Glomerular endothelial cell (primary cell): ENCODE measurements around the gene MOG. TPM values are rescaled to one million over a fixed set of nuclear protein-coding genes. Genes with fewer than 3 reads are reported as not detected.

Experiments
- DNase-seq: peaks from one replicate; pipeline ENCODE4 v3.0.0-alpha.2; 2011; ENCODE audit warnings: low read depth, low spot score; ENCODE audit errors: extremely low read depth
- total RNA-seq: library from RNA; depleted of rRNA; stranded (reverse); fragments of >200 nt; gene quantifications from 2 replicates; pipeline ENCODE4 v1.2.3, GENCODE V29; 2015

The MOG gene
- not detected in 2 replicates for total RNA-seq

DNA sequence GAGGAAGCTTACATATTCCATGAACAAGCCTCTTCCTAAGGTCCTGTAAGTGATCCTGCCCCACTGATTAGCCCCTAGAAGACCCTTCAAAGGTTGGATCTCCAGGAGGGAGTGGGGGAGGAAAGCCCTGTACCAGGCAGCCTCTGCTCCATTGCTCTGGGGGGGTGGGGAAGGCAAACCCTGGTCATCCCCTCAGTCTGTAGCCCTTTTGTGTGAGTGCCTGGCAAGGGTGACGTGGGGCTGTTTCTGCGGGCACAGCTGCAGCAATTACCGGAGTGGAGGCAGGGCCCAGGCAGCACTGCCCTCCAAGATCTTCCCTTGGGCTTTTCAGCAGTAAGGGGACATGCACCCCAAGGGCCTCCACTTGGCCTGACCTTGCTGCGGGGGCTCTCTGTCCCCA lies at the start of gene MOG:
Gene MOG, plus strand, starts transcription at position 295 of the 400 bp plus-strand sequence. CDS start 118 bp downstream, outside the sequence.
- DNase-seq: no peak

DNA sequence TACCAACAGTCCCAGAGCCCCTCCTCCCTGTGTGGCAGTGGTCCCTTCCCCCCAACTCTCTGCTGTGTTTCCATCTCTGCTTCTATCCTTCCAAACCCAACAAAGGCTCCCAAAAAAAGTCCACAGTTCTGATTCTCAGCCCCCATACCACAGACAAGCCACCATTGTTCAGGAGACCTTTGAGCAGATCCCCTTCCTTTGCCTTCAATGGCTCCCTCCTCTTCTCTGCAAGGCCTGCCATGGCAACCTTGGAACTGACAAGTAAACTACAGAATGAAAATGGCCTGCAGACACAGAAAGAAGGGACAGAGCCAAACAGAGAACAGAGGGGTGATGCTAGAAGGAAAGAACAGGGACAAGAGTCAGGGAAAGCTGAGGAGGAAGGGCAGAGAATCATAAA lies 48.8 kb upstream of the MOG start:
- DNase-seq: no peak

DNA sequence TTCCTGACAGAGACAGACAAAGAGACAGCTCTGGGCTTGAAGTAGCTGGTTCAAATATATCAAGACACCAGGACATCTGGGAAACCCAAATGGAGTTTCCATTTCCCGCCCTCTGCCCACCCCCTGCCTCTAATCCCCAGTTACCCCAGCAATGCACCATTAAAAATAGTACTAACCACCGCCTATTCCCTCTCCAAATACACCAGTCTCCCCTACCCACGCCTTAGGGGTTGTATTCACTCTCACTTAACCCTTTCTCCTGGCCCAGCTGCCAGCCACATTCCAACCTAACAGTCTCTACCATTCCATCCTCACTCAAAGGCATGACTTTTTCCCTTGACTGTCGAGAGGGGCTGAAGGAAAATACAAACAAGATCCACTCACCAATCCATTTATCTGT lies 46.4 kb upstream of the MOG start:
- DNase-seq: no peak

DNA sequence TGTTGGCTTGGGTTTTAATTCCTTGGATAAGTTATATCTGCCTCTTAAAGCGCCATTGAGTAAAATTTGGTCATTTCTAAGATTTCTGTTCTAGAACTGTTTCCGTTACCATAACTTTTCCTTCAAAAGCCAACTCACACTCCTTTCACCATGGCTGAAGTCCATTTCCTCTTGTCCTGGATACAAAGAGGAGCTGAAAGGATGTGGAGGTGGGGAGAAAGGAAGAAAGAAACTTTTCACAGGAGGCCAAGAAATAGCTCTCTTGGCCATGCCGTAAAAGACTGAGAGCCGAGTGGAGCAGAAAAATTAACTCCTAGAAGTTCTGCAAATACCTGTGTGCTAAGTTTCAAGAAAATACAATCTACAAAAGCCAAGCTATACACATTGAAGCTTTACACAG lies 45.5 kb upstream of the MOG start:
- DNase-seq: no peak

DNA sequence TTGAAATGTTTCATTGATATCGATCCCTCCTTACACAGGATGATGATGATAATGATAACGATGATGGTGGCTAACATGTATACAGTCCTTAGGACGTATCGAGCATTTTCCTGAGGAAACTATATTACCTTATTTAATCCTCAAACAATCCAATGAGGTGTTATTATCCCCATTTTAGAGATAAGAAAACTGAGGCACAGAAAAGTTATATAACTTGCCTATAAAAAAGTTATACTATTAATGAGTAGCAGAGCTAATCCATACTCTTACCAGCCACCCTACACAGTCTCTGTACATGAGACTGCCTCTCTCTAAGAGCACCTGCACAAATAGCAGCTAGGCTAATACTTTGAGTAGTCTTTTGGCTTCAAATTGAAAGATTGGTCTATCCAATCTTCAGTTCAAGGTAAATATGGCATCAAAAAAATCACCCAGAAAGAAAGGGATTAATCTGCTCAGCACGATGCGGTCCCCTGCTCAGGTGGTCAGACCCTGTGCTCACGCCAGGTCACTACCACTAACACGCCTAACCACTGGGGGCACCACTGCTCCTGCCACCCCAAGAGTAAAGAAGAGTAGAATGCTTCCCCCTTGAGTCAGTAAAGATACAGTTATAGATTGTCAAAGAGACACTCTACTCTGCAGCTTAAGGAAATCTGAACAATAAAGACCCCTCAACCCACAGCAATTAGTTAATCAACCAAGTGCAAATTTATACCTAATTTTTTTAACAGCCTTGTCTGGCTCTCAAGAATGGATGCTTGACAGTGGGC lies 38.9 kb upstream of the MOG start:
- no peak for DNase-seq

DNA sequence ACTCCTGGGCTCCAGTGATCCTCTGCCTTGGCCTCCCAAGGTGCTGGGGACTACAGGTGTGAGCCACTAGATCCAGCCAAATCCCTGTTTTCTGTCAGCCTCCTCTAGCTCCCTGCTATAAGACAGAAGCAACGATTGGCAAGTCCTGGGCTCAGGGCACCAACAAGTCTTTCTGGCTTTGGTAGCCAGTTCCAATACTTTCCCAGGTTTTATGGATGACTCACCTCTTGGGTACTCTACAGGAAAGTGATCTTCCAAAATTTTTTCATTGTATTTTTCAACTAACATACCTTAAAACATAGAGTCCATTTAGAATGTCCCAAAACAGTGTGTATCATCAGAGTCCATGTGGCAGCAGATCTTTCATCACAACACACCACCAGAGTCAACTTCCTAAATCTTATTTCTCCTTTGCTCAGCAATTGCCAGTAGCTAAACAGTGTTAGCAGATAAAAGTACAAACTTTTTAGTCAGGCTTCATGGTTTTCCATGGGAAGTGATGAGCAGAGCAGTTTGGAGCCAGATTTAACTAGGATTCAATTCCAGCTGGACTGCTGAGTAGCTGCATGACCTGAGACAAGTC lies 37.2 kb upstream of the MOG start:
- no peak for DNase-seq

DNA sequence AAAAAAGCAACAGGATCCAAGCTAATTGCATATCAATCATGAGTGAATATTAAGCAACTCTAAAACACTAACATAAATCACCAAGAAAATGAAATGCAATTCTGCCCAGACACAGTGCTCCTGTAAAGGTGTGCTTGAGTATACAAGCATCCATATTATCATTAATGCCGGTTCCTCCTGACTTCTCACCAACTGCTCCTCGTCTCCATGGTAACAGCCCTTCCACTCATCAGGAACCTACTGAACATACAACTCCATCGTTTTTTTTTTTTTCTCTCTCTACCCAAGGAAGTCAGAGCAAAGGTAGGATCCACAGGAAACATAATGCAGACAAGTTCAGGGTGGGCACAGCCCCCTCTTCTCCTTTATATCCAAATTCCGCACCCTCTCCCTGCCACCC lies 36.3 kb upstream of the MOG start:
- no peak for DNase-seq

DNA sequence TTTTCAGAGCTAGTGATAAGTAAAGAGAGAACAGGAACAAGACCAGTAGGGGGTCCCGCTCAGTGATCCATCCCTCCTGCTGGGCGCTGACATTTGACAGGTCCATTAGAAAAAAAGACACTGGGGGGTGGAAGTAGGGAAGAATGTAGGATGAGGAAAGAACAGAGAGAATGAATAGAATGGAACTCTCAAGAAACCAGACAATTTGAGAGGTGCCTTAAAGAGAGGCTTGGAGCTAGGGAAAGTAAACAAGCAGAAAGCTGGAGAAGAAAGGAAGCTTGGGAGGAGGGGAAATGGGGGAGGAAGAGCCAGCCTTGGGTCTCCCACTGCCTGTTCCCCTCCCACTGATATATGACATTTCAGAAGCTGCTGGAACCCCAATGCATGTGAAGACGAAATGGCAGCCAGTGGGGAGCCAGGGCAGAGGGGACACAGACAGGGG lies 32.4 kb upstream of the MOG start:
- DNase-seq: no peak

DNA sequence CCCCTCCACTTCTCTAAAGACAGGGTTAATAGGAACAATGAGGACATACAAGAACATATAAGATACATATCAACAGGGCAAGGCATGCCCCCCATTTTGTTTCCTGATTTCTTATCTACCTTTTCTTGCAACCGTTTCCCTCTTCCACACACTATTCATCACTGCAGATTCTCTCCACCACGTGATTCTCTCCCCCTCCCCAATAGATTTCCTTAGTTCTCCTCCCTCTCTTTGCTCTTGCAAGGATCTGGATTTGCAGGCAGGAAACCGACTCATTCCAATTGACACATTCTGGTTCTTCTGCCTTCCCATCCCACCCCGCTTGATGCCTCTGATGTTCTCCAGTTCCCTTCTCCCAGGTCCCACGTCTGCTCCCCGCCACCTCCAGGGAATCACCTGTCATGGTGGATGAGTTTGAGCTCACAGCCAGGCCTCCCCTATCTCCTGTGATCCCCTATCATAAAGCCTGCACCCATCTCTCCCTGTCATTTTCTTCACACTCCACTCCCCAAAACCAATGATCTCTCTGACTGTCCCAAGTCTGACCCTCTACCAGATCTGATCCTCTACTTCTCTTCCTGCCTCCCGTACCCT lies 31.5 kb upstream of the MOG start:
- DNase-seq: no peak

DNA sequence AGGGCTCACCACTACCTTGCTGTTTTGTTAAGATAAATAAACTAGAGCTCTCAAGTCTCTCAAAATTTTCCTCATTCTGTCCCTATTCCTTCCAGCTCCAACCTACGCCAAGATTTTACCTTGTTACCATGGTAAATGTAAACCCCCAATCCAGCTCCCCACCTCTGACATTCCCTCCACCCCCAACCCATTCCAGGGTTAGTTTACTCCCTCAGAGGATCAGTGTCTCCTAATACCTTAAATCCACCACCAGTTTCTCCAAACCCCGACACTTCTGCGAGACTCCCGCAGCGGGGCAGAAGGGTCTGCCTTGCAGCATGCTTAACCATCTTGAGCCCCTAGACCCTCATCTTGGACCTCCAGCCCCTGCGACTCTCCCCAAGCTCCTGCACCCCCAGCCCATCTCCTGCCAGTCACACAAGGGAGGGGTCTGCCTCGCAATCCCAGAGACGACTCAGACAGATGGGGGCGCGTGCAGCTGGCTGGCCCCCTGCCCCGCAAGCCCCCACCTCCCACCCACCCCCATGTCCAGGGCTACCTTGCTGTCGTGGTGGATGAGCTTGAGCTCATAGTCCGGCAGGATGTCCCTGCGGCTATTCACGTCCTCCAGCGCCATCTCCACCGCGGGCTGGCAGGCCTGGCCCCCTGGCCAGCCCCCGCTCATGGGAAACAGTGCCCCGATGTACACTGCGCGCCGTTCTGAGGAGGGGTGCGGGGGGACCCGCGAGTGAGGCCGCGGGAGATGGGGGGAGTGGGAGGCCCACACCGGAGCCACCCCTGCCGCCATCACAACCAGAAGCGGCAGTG lies 29.7 kb upstream of the MOG start:
- DNase-seq: no peak

DNA sequence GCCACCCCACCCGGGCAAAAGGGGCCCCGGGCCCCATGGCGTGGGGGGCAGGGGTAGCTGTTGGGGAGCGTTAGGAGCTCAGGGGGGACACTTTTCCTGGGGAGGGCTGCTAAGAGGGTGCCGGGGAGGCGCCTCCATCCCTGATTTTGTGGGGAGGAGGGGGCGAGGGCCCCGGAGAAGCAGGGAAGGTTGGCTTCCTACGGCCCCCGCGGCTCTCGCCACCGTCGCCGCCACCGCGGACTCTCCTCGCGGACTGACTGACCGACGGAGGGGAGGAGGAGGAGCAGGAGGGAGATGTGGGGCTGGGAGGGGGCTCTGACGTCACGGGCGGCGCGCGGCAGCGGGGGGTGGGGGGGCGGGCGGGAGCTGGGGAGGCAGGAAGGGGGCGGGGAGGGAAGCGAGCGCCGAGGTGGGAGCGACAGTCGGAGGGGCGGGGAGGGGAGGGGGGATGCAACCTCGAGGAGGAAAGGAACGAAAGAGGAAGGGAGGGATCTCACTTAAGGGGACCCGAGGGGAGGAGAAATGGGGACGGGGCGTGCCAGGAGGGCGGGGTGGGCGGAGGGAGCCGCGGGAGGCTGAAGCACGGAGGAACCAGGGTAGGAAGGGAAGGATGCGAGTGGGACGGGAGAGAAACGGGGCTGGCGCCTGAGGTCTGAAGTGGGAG lies 29.0 kb upstream of the MOG start:
- DNase-seq: no peak

DNA sequence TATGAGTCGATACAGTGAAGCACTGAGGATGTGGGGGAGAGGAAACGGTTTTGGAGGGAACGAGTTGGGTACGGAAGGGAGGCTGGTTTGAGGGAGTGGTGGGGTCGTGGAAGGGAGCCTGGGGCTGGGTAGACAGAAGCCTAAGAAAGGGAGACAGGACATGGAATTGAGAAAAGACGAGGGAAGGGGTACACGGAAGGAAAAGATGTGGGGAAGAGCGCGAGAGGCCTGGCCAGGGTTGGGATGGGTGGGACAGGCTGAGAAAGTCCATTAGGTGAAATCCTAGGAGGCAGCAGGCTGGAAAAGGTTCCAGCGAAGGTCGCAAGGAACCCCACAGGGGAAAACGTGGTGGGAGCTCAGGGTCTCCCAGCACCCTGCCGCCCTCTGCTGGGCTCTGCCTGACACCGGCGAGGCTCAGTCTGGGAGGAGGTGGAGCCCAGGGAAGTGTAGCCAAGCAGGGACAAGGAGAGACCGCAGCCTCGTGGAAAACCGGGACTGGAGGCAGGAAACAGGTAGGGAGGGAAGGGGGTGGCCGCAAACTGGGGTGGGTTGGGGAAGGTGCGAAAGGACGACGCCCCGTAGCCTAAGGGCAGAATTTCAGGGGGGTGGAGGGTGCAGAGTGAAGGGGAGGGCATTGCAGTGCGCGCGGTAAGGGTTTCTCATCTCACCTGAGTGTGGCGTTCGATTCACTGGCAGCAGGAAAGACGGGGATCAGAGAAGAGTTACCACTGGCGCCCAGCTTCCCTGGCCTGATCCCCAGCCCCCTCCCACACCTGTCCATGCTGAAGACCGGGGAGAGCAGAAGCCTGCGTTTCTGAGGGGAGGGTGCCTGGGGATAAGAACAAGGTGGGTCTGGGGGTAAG lies 28.2 kb upstream of the MOG start:
- no peak for DNase-seq

DNA sequence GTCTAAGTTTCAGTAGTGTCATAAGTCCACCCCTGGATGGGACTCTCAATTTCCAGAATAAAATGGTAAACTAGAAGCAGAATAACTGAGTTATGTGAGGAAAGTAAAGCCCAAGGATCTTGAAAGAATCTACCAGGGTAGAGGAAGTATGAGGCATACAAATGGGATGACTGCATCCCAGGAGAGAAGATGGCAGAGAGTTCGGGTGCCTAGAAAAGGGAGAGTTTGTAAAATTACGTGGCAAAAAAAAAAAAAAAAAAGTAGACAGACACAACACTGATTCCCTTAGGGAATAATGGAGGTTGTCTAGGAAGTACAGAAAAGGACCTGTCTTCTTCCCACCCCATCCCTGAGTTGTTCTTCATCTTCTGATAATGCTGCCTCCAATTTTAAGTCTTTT lies 27.3 kb upstream of the MOG start:
- no peak for DNase-seq

DNA sequence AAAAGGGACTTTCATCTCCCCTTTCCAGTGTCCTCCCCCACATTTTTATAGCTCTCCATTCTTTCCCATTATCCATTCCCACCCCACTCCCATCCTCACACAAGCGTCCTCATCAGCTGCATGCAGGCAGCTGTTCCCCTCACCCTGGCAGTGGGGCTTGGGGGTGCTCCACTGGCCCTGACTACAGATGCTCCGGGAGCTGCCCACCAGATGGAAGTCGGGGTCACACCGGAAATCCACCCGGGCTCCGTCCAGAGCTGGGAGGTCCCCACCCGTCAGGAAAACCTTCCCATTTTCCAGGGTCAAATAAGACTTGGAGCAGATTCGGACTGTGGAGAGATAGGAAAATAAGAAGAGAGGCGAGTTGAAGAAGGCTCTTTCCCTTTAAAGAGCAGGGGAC lies 26.6 kb upstream of the MOG start:
- DNase-seq: no peak

DNA sequence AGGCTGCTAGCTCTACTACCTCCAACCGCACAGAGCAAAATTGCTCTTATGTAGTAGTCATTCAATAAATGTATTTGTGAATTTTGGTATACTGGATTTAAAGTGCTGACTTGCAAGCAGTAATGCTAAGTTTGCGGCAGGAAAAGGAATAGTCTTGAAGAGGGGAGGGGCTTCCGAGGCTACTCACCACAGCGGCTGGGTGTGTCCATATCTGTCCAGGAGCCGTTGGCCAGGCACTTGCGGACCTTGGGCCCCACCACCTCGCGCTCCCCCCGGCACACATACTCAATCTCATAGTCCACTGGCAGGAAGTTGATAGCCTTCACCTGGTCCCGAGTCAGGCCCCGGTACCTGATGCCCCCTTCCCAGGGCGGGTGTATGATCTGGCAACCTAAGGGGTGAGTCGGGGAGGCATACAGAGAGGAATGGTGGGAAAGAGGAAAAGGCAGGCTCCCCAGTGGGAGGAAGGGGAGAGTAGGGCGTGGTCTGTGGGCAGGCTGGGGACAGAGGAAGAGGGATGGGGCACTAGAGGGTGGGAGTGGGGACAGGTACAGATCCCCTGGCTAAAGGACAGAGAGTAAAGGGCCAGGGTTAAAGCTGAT lies 25.6 kb upstream of the MOG start:
- DNase-seq: no peak

DNA sequence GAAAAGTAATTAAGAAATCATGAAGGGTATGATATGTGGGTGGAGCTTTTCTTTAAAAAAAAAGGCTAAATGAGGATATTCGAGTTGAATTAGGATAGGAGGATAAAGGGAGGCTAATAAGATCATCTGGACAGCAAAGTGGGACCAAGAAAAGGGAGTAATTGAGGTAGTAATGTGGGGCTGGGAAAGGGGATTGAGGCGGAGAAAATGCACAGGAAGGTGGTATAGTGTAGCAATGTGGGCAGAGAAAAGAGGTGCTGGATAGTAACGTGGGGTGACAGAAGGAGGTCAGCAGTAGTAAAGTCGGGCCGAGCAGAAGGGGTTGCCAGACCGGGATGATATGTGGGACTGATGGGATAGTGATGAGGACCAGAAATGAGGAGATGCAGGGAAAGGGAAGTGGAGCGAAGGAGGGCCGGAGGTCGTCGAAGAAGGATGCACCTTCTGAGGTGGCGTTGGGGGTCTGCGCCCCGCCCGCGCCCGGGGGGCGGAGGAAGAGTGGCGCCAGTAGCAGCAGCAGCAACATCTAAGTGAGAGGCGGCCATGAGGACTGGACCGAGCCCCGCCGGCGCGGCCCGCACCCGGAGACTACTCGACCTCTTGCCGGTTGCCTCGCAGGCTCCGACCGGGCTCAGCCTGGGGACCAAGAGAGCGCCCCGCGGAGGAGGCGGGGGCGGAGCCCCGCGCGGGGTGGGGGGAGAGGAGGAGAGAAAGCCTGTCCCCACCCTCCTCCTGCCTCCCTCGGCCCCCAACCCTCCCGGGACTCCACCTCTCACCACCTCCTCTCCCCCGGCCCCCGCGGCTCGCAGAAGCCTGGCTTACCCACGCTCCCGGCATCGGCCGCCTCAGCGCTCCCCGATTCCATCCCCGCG lies 24.8 kb upstream of the MOG start:
- no peak for DNase-seq

DNA sequence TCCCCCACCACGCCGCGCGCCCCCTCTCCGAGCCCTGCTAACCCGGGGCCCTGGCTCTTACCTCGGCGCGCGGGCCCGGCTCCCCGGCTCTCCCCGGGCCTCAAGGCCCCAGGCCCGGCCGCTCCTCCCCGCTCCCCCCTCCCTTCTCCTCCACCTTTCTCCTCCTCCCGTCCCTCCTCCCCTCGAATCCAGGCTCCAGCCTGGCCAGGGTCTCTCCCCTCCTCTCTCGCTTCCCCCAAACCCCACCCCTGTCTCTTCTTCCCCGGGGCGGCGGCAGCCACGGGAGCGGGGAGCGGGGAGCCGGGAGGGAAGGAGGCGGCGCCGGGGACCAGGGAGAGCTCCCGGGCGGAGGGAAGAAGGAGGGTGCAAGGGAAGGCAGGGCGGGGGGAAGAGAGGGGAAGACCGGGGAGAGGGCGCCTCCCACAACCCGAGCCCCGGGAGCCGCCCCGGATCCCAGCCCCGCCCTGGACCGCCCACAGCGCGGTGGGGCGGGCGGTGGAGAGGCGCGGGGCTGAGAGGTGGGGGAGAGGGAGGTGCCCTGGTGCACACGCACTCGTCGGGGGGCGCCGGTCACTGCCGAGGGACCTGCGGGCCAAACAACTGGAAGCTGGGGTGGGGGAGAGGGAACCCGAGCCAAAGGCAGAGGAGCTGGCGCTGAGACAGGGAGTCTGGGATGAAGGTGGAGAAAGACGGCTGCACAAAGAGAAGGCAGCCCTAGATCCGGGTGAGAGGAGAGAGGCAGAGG lies 23.9 kb upstream of the MOG start, which contains the start of gene GABBR1:
Gene GABBR1, minus strand, starts transcription at position 395 of the 745 bp plus-strand sequence. CDS start 798 bp downstream, outside the sequence.
- no peak for DNase-seq

DNA sequence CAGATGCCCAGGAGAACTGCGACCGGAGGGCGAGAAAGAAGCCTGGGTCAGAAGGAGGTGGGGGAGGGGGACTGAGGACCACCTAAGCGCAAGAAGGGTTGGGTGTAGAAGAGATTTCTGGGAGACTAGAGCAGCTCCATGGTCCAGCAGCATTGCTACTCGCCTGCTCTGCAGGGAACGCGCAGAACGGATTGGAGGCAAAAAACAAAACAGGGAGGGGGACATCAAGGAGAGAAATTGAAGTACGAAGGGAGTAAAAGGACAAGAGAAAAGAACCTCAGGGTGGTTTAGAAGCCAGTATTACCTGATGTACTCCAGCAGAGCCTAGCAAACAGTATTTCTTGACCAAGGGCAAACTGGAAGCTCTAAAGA lies 23.4 kb upstream of the MOG start:
- DNase-seq: no peak
